Colonic mucosa (tissue), 4 donors: ENCODE results near the gene PHACTR3. TPM values are rescaled to one million over a fixed set of nuclear protein-coding genes. Genes with fewer than 3 reads are reported as not detected.

Experiments
- DNase-seq: peaks from one replicate; pipeline ENCODE4 v3.0.0-alpha.2; 2020
- H3K27ac ChIP-seq: fragments of 200-600 bp; one replicate; pipeline ENCODE4 v1.8.0; 2021
- H3K27me3 ChIP-seq: fragments of 200-600 bp; one replicate; pipeline ENCODE4 v1.8.0; 2021
- H3K36me3 ChIP-seq: fragments of 200-600 bp; one replicate; pipeline ENCODE4 v1.8.0; 2021
- H3K4me1 ChIP-seq: fragments of 200-600 bp; one replicate; pipeline ENCODE4 v1.8.0; 2021; ENCODE audit warnings: mild to moderate bottlenecking
- H3K4me3 ChIP-seq: fragments of 200-600 bp; one replicate; pipeline ENCODE4 v1.8.0; 2021
- H3K9ac ChIP-seq, 2 donors: one replicate each; pipeline ENCODE4 v1.7.0; 2013; ENCODE audit warnings: control low read depth in 2 of 2, low read depth in 2 of 2, low read length in 2 of 2
- H3K9me3 ChIP-seq: fragments of 200-600 bp; one replicate; pipeline ENCODE4 v1.8.0; 2021
- intact Hi-C: fragments of 100-400 bp; cut with DNase I; formaldehyde crosslinking; loops from one replicate; pipeline ENCODE4 v1.14.1; 2022
- total RNA-seq, 2 donors: library from RNA; stranded (reverse); fragmentation: NEBNext Ultra II Directional in 1 of 2; extraction: Animal tissue kit (Norgen Biotek cat#: 25700) in 1 of 2; gene quantifications; one replicate each; pipeline ENCODE4 v1.2.1, GENCODE V29; 2021
- TF ChIP-seq, protein P1 (sequence below): fragments of 200-600 bp; IDR thresholded peaks from one replicate; pipeline ENCODE4 v1.8.0; 2022; ENCODE audit warnings: antibody characterized with exemption, mild to moderate bottlenecking
- donor health status: healthy.
- donor health status: DM: no; HTN: no; CAD: no.
- donor health status: DM: no; HTN: no; CAD: no.

PHACTR3 gene
- total RNA-seq, 2 donors from 2014 or later = 0.44 to 0.53 TPM

- H3K4me3 ChIP-seq = no peak overlapping the region
- intact Hi-C loops = loop anchor here (2.0 kb wide), 1 partner anchor 152 kb away; no protein-coding TSS in a partner anchor
- DNase-seq = peak; percentile 64
- H3K4me1 ChIP-seq = no peaks in the 10 kb centered on the region
- no peak overlapping the region for H3K27ac ChIP-seq
- no peaks in the 10 kb centered on the region for H3K36me3 ChIP-seq
- H3K27me3 ChIP-seq = no peaks in the 10 kb centered on the region
- no peaks in the 10 kb centered on the region for H3K9me3 ChIP-seq
- TF ChIP-seq, protein P1, sequence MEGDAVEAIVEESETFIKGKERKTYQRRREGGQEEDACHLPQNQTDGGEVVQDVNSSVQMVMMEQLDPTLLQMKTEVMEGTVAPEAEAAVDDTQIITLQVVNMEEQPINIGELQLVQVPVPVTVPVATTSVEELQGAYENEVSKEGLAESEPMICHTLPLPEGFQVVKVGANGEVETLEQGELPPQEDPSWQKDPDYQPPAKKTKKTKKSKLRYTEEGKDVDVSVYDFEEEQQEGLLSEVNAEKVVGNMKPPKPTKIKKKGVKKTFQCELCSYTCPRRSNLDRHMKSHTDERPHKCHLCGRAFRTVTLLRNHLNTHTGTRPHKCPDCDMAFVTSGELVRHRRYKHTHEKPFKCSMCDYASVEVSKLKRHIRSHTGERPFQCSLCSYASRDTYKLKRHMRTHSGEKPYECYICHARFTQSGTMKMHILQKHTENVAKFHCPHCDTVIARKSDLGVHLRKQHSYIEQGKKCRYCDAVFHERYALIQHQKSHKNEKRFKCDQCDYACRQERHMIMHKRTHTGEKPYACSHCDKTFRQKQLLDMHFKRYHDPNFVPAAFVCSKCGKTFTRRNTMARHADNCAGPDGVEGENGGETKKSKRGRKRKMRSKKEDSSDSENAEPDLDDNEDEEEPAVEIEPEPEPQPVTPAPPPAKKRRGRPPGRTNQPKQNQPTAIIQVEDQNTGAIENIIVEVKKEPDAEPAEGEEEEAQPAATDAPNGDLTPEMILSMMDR = peak; percentile 75
- no peak overlapping the region for H3K9ac ChIP-seq
Measured at GRCh38 chr20:59751075-59751711, 146.9 kb downstream of the PHACTR3 start.

DNA sequence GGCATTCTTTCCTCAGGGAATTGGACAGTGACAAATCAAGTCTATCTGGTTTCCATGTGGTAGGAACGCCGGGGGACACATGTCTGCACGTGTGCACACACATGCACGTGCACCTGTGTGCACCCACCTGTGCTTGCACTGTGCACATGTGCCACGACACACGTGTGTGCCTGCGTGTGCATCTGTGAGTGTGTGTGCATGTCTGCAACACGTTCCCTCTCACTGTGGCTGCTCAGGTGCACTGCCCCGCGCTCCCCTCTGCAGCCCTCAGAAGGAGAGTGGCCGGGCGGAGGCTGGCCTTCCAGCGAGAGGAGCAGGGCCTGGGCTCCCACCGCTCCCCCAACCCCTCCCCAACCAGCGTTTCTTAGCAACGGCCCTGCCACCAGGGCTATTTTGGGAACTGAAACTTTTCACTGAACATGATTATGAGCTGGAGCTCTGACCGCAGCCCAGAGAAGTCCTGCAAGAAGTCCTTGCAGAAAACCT is 147.8 kb downstream of the PHACTR3 start:
- no peaks in the 10 kb centered on the region for H3K4me1 ChIP-seq
- DNase-seq = no peak
- no peak overlapping the region for H3K4me3 ChIP-seq
- H3K27me3 ChIP-seq = no peaks in the 10 kb centered on the region
- H3K36me3 ChIP-seq = no peaks in the 10 kb centered on the region
- H3K27ac ChIP-seq = no peak overlapping the region
- TF ChIP-seq, protein P1 = no peak
- intact Hi-C loops = no loop called here
- H3K9me3 ChIP-seq = no peaks in the 10 kb centered on the region
- H3K9ac ChIP-seq = no peak overlapping the region

DNA sequence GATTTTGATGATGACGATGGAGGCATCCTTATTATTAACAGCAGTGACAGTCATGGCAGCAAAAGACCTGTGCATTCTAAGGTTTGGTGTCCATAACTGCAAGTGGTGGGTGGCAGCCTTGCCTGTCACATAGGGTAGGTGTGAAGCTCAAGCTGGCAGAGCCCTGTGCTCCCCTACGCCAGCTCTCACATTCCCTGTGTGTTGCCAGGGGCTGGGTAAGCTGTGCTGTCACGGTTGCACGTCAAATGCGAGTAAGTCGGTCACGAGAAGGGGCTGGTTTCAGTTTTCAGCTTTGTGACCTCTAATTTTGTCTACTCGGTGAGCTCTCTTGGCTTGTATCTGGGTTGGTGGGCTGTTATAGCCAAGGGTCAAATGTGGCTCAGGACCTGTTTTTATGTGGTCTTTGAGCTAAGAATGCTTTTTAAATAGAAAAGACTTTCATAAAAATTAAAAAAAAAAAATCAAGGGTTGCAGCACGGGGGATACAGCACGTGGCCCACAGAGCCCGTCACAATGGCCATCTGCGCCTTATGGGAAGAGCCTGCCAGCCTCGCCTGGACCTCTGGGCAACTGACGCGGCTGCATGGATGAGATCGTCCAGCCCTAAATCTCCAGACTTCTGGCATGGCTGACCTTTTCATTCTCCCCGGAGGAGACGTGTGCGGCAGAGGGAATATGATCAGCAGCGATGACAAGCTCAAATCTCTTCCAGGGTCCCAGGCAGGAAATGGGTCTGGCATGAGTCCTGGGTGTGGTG is 148.5 kb downstream of the PHACTR3 start:
- Histone ChIP-seq H3K4me3 (no peak overlapping the region), H3K36me3 (no peaks in the 10 kb centered on the region), H3K4me1 (no peaks in the 10 kb centered on the region), H3K27me3 (no peaks in the 10 kb centered on the region), H3K27ac (no peak overlapping the region), H3K9me3 (no peaks in the 10 kb centered on the region), H3K9ac (no peak overlapping the region)
- intact Hi-C loops = no loop called here
- no peak for DNase-seq
- TF ChIP-seq, protein P1 = no peak

DNA sequence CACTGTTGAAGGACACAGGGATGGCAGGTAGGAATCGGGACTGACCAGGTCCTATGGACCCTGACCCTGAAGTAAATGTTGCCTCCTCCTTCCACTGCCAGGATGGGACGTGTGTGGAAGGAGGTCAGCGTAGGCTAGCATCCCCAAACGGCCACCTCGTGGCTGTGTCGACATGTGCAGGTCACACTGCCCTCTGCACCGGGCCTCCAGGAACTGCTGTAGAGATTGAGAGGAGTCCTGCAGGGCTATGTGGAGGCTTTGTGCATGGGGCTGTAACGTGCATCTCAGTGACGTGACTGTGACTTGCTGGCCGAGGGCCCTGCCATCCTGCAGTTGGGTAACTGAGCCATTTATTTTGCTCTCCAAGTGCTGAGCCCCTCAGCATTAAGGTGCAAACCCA is 149.5 kb downstream of the PHACTR3 start:
- H3K4me1 ChIP-seq = no peaks in the 10 kb centered on the region
- no peaks in the 10 kb centered on the region for H3K9me3 ChIP-seq
- no peak overlapping the region for H3K27ac ChIP-seq
- H3K36me3 ChIP-seq = no peaks in the 10 kb centered on the region
- intact Hi-C loops = no loop called here
- no peak overlapping the region for H3K9ac ChIP-seq
- no peak for DNase-seq
- TF ChIP-seq, protein P1 = no peak
- H3K4me3 ChIP-seq = no peak overlapping the region
- no peaks in the 10 kb centered on the region for H3K27me3 ChIP-seq

DNA sequence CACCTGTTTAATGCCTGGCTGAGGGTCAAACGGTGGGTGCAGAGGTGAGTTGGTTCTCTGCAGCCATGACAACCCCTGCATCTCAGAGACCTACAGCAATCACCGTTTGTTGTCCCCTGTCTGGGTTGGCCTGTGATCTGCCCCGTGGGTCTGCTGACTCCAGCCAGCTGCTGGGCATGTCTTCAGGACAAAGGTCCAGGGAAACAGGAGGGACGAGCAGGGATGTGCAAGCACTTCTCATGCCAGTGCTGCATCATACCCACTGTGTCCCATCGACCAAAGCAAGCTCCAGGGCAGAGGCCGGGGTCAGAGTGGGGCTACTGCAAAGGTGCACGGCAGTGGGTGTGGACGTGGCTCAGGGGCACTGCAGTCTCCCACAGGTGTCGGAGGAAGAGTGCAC is 150.2 kb downstream of the PHACTR3 start:
- no peak overlapping the region for H3K4me3 ChIP-seq
- no peak overlapping the region for H3K9ac ChIP-seq
- no peak for DNase-seq
- no peaks in the 10 kb centered on the region for H3K4me1 ChIP-seq
- no peaks in the 10 kb centered on the region for H3K9me3 ChIP-seq
- no peaks in the 10 kb centered on the region for H3K36me3 ChIP-seq
- intact Hi-C loops = no loop called here
- no peaks in the 10 kb centered on the region for H3K27me3 ChIP-seq
- no peak overlapping the region for H3K27ac ChIP-seq
- TF ChIP-seq, protein P1 = no peak
